ENCODE results near the gene CDSN.

DNA sequence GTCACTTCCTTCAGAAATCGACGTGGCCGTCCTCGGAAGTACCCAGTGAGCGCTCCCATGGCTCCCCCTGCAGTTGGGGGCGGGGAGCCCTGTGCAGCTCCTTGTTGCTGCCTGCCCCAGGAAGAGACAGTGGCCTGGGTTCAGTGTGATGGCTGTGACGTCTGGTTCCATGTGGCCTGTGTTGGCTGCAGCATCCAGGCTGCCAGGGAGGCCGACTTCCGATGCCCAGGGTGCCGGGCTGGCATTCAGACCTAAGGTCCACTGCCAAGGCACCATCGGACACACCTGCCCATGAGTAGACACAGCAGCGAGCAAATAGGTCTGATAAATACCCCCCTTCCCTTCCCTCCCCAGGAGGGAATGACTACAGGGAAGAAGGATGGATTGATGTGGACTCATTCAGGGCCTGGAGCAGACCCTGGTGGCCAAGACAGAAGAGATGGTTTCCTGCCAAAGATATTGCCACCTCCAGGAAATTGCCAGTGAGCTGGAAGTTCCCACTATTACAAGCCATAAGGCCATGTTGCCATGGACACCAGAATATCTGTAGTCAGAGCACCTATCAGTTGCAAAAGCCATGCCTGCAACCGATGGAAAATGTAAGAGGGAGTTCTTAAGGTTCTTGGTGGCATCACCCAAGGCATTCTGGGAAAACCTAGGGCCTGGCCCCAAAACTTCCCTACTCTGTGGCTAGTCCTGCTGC, 42.4 kb upstream of the CDSN start:
- TF ChIP-seq, protein P1, sequence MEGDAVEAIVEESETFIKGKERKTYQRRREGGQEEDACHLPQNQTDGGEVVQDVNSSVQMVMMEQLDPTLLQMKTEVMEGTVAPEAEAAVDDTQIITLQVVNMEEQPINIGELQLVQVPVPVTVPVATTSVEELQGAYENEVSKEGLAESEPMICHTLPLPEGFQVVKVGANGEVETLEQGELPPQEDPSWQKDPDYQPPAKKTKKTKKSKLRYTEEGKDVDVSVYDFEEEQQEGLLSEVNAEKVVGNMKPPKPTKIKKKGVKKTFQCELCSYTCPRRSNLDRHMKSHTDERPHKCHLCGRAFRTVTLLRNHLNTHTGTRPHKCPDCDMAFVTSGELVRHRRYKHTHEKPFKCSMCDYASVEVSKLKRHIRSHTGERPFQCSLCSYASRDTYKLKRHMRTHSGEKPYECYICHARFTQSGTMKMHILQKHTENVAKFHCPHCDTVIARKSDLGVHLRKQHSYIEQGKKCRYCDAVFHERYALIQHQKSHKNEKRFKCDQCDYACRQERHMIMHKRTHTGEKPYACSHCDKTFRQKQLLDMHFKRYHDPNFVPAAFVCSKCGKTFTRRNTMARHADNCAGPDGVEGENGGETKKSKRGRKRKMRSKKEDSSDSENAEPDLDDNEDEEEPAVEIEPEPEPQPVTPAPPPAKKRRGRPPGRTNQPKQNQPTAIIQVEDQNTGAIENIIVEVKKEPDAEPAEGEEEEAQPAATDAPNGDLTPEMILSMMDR (IDR thresholded peaks at IDR 0.05), result no peak
- no peak for TF ChIP-seq POLR2A (IDR thresholded peaks at IDR 0.05)

Data from prostate gland (tissue), 2 donors.